ENCODE data around the gene NUDT7.

Gene NUDT7

DNA sequence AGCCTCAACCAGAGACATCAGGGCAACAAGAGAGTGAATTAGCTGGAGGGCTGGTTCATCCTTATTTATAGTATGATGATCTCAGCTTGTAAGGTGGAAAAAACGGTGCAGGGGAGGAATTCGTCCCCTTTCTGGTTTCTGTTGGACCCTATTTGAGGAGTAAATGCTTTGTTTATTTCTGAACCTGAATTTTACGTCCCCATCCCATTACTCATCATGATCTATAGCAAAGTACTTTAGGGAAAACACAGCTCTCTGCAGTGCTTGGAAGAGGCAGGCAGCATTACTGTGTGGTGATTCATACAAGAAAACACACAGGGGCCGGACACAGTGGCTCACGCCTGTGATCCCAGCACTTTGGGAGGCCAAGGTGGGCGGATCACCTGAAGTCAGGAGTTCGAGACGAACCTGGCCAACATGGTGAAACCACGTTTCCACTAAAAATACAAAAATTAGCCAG, 58.1 kb downstream of the NUDT7 start:
- no peak for DNase-seq (ENCODE audit: low spot score)

DNA sequence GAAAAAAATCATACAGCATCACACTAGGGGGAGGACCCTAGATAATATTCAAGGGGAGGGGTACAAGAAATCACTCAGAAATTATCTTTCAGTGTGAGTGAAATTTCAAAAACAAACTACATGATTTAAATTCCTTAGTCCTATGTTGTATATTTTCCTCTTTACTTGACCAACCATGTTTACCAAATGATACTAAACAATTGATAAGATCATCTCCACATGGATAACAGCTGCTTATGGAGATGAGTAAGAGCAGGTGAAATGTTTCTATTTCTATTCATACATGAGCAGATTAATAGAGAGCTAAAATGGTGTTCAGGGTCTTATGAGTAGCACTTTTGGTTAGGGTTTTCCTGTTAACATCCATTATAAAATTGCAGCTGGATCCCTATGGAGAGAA, 58.8 kb downstream of the NUDT7 start:
- DNase-seq (ENCODE audit: low spot score): no peak

DNA sequence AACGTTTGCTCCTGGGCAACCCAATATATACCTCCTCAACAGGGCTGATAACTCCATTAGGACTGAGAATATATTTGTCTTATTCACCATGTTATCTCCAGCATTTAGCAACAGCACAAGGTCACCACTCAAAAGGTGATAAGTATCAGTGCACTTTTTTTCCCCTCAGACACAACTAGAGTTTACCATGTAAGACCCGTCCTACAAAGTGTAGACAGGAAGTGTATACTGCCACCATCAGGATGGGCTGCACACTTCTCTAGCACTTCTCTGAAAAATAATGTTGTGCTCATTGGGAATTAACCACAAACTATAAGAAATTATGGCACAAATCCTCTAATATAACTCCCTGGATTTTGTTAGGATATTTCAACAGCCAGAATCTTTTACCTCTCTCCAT, 60.4 kb downstream of the NUDT7 start:
- DNase-seq (ENCODE audit: low spot score): no peak

DNA sequence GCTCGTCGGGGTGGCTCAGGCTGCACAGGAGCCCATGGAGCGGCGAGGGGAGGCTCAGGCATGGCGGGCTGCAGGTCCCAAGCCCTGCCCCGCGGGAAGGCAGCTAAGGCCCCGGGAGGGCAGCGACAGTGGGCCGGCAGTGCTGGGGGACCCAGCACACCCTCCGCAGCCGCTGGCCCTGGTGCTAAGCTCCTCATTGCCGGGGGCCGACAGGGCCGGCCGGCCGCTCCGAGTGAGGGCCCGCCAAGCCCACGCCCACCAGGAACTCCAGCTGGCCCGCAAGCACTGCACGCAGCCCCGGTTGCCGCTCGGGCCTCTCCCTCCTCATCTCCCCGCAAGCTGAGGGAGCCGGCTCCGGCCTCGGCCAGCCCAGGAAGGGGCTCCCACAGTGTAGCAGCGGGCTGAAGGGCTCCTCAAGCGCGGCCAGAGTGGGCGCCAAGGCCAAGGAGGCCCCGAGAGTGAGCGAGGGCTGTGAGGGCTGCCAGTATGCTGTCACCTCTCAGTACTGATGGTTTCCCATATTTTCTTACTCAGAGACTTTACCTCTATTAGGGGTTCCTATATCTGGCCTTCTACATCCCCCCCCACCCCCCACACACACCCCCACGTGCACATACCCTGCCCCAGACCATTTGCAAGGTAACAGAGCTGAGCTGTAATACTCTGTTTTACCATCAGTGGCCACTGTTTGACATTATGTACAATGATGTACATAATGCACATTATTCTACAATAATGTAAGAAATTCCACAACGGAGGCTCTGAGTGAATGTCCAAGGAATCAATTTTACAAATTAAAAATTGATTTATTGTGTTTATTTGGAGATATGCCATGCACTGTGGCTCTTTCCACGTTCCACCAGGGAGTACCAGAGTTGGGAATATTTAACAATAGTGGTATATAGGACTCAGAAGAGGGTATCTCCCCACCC, 62.4 kb downstream of the NUDT7 start:
- no peak for DNase-seq (ENCODE audit: low spot score)

DNA sequence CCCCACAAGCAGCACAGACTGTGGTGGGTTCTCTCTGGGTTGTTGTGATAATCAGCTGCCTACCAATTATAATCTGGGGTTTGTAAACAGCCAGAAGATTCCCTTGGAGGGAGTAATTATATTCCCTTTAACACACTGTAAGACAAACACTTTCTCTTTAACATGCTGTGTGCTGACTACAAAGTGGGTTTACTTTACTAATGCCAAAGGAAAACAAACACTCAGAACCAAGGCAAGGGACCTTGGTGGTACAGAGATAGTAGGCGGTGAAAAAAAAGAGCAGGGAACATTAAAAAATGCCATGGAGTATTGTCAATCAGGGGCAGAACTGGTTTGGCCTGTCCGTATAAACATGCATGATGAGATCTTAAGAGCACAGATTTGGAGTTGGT, 63.1 kb downstream of the NUDT7 start:
- DNase-seq (ENCODE audit: low spot score): no peak

DNA sequence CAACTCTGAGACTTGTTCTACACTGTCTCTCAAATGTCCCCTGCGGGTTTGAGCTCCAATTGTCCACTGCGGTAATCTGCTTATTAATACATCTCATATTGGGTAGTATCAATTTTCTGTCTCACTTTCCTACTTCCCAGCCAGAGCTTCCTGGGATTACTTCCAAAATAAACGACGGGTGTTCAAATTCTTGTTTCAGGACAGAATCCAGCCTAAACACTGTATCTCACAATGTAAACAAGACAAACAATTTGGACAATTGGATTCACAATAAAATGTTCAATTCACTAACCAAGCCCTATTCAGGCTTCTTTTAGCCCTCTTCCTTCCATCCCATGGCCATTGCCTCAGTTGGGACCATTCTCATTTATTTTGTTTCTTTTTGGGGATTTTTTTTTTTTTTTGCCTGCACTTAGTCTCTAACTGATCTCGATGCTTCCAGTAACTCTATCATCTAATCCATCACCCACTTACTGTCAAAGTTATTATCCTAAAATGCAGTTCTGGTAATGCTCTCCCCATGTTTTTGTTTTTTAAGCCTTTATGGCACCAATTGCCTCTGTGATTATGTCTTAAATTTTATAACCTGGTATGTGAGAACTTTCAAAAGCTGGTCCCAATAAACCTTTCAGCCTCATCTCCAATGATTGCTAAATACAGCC, 64.0 kb downstream of the NUDT7 start:
- no peak for DNase-seq (ENCODE audit: low spot score)

DNA sequence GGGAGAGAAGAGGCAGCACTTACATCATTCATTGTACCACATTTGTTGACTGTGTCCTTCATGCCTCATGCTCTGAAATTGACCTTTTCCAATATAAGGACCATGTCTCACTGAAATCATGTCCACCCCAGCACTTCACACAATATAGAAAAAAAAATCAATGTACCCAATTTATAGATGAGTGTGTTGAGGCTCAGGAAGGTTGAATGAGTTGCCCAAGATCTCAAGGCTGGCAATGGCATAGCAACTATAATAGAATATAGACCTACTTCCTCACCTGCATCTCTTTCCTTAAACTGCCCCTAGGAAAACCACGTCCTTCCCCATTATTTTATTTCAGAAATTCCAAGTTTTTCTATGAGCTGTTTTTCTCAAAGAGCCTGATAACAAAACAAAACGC, 65.1 kb downstream of the NUDT7 start:
- DNase-seq (ENCODE audit: low spot score): no peak

DNA sequence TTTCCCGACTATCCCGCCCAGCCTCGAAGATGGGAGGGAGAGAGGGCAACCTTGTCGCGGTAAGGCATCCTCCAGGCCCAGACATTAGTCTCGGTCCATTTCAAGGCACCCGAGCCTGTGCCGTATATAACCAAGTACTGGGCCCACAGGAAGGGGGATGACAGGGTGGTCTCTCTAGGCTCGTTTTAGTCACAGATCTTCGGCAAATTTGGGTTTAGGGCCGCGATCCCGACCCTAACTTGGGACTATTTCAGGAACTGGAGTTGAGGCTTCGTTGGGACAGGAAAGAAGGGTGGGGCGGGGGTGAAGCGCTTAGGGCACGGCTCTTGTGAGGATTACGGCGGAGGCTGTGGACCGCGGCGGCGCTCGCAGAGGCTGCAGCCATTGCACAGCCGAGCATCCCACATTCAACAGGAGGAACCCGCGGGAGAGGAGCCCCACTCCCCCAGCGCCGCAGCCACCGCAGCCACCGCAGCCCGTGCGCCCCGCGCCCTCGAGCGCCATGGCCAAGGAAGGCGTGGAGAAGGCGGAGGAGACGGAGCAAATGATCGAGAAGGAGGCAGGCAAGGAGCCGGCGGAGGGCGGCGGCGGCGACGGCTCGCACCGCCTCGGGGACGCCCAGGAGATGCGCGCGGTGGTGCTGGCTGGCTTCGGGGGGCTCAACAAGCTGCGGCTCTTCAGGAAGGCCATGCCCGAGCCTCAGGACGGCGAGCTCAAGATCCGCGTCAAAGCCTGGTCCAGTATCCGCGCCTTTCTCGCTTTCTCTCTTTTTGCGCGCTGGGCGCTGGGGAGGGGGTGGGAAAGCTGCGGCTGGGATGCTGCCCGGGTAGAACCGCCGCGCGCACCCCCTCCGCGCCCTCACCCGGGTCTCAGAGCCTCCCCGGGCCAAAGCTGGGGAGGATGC, 66.1 kb downstream of the NUDT7 start, which contains the start of gene VAT1L:
Gene VAT1L (plus strand): TSS at position 384 of the 904 bp plus-strand sequence. CDS start 119 bp downstream, at position 503.
- peak; percentile 89 for DNase-seq (ENCODE audit: low spot score)

DNA sequence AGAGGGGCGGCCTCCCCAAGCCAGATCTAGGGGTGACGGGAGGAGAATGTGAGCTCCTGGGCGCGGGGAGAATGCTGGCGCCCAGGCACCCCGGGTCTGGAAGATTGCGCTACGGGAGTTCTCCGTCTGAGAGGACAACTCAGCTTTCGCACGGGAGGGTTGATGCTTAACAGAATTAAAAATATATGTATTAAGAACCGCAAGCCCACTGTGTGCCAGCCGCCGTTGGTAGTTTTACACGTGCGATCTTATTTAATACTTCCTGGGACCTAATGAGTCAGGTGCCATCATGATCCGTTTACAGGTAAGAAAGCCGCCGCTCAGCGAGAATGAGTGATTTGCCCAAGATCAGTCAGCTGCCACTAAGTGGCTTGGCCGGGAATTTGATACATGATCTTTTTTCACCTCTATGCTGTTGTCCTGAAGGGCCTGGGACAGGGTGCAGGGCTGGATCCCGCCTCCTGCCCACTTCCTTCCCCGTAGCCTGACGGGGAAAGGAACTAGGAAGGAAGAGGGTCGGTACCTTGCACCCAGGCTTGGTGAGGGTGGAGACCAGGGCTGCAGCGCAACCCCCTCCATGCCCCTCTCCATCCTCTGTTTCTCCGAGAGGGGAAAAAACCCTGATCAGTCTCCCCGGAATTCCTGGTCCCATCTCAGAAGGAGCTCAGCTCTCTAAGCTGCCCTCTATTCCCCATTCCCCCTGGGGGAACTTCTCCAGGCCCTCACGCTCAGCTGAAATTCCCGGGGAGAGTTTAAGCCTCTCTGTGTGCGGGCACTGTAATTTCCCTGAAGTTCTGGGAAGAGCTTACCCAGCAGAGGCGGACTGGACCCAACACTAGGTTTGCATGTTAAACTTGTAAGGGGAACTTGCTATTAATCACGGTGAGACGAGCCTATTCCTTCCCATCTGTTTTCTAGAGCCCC, 67.0 kb downstream of the NUDT7 start:
- peak; percentile 44 for DNase-seq (ENCODE audit: low spot score)

DNA sequence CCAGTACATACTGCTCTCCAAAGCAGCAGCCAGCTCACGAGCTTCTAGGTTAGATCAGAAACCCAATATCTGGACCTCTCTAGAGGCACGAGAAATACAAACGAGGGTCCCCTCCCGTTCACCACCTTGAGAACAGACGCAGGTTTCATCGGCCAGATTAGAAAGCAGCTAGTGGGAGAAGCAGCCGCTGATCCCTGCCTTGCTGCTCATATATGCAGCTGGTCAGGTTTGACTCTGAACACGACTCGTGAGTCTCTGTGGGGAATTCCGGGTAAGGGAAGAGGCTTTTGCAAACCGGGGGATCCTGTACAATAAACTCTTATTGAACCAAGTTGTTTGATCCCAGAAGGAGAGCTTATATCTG, 67.7 kb downstream of the NUDT7 start:
- DNase-seq (ENCODE audit: low spot score): peak; percentile 54

DNA sequence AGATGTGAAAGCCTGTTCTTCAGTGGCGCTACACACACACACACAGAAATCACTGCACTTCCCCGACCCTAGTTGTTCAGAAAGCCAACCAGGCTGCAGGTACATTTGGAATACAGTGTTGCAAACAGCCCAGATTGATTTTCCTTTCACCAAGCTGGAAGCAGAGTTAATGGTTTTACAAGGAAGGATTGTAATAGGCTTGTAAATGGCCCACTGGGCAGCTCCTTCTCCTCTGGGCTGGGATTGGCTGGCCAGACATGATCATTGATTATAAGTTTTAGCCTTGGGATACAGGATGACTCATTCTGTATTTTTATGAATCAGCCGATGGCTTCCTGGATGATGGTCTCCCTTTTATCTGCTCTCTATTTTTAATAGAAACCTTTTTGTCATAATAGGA, 68.6 kb downstream of the NUDT7 start:
- DNase-seq (ENCODE audit: low spot score): peak; percentile 22

Data from cerebellar cortex (tissue), 1 donor.